Measurements from ENCODE around the gene WNT3A. TPM values are rescaled to one million over a fixed set of nuclear protein-coding genes. Genes with fewer than 3 reads are reported as not detected.

WNT3A gene
- total and polyA plus RNA-seq, 2 experiments from 2014 or later: 0.07 to 0.65 TPM

DNA sequence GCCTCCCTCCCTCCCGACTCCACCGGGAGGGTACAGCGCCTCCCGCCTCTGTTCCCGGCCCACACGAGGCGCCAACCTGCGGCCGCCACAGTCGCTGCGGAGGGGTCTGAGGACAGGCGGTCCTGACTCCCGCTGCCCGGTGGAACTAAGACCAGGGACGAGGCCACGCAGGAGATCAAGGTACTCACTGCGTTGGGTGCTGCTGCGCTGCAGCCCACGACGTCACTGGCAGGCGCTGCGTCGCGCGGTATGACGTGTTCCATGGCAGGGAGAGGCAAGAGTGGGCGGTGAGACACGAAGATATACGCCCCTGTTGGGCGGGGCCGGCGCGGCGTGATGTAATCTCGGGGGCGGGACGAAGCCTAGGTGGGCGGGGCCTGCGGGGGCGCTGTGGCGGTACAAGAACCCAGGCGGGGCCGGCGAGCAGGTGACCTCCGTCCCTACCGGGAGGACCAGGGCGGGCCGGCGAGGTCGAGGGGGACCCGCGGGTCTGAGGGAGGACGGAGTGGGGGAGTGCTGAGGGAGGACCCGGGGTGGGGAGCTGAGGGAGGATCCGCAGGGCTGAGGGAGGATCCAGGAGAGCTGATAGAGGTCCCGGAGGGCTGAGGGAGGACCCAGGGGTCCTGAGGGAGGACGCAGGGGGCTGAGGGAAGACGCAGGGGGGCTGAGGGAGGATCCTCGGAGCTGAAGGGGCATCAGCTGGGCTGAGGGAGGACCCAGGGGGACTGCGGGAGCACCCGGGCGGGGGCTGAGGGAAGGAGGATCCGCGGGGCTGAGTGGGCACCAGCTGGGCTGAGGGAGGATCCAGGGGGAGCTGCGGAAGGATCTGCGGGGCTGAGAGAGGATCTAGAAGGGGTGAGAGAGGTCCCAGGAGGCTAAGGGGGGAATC is 102.5 kb downstream of the WNT3A start, which contains the start of gene MRPL55:
Gene MRPL55, minus strand, starts transcription at position 227 of the 889 bp plus-strand sequence. CDS start 1,039 bp downstream, outside the sequence.
- H3K4me3 ChIP-seq: peak within 1 kb of the TSS; percentile 97
- no peaks in the 10 kb centered on the region for H3K9me2 ChIP-seq (ENCODE audit: insufficient read depth)
- H3K4me3 Mint-ChIP-seq: peak within 1 kb of the TSS; percentile 93
- peak within 1 kb of the TSS; percentile 93 for H3K27ac Mint-ChIP-seq
- H3K4me1 ChIP-seq (ENCODE audit: insufficient read depth): peaks cover 4% of the 10 kb centered on the region; the same call in 1 of the 2 replicates
- TF ChIP-seq EZH2phosphoT487 (IDR thresholded peaks at IDR 0.05; ENCODE audit: unreplicated experiment) (no peak), STAT1 (IDR thresholded peaks at IDR 0.05; ENCODE audit: unreplicated experiment) (no peak), ZNF331 (CRISPR knock-in tag; IDR thresholded peaks at IDR 0.05; ENCODE audit: low read depth) (no peak), ZNF114 (CRISPR knock-in tag; IDR thresholded peaks at IDR 0.05) (no peak), EZH2 (IDR thresholded peaks at IDR 0.05; ENCODE audit: low read depth, unreplicated experiment) (no peak), POLR2AphosphoS5 (IDR thresholded peaks at IDR 0.05; ENCODE audit: low read depth) (peak; percentile 99), CREB1 (CRISPR knock-in tag; IDR thresholded peaks at IDR 0.05; ENCODE audit: low read depth) (peak; percentile 100), JUNB (IDR thresholded peaks at IDR 0.05; ENCODE audit: unreplicated experiment) (no peak), NANOG (IDR thresholded peaks at IDR 0.05; ENCODE audit: borderline replicate concordance) (no peak)
- TF ChIP-seq, protein P1, sequence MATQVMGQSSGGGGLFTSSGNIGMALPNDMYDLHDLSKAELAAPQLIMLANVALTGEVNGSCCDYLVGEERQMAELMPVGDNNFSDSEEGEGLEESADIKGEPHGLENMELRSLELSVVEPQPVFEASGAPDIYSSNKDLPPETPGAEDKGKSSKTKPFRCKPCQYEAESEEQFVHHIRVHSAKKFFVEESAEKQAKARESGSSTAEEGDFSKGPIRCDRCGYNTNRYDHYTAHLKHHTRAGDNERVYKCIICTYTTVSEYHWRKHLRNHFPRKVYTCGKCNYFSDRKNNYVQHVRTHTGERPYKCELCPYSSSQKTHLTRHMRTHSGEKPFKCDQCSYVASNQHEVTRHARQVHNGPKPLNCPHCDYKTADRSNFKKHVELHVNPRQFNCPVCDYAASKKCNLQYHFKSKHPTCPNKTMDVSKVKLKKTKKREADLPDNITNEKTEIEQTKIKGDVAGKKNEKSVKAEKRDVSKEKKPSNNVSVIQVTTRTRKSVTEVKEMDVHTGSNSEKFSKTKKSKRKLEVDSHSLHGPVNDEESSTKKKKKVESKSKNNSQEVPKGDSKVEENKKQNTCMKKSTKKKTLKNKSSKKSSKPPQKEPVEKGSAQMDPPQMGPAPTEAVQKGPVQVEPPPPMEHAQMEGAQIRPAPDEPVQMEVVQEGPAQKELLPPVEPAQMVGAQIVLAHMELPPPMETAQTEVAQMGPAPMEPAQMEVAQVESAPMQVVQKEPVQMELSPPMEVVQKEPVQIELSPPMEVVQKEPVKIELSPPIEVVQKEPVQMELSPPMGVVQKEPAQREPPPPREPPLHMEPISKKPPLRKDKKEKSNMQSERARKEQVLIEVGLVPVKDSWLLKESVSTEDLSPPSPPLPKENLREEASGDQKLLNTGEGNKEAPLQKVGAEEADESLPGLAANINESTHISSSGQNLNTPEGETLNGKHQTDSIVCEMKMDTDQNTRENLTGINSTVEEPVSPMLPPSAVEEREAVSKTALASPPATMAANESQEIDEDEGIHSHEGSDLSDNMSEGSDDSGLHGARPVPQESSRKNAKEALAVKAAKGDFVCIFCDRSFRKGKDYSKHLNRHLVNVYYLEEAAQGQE (IDR thresholded peaks at IDR 0.05; ENCODE audit: unreplicated experiment): no peak
- TF ChIP-seq, protein P2, sequence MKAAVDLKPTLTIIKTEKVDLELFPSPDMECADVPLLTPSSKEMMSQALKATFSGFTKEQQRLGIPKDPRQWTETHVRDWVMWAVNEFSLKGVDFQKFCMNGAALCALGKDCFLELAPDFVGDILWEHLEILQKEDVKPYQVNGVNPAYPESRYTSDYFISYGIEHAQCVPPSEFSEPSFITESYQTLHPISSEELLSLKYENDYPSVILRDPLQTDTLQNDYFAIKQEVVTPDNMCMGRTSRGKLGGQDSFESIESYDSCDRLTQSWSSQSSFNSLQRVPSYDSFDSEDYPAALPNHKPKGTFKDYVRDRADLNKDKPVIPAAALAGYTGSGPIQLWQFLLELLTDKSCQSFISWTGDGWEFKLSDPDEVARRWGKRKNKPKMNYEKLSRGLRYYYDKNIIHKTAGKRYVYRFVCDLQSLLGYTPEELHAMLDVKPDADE (IDR thresholded peaks at IDR 0.05): peak; percentile 68; the same call in 1 of the 2 replicates
- TF ChIP-seq, protein P3, sequence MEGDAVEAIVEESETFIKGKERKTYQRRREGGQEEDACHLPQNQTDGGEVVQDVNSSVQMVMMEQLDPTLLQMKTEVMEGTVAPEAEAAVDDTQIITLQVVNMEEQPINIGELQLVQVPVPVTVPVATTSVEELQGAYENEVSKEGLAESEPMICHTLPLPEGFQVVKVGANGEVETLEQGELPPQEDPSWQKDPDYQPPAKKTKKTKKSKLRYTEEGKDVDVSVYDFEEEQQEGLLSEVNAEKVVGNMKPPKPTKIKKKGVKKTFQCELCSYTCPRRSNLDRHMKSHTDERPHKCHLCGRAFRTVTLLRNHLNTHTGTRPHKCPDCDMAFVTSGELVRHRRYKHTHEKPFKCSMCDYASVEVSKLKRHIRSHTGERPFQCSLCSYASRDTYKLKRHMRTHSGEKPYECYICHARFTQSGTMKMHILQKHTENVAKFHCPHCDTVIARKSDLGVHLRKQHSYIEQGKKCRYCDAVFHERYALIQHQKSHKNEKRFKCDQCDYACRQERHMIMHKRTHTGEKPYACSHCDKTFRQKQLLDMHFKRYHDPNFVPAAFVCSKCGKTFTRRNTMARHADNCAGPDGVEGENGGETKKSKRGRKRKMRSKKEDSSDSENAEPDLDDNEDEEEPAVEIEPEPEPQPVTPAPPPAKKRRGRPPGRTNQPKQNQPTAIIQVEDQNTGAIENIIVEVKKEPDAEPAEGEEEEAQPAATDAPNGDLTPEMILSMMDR (conservative IDR thresholded peaks at IDR 0.05; ENCODE audit: low read depth in 2 of 2): 0 out of 4 replicates have a peak, but pooled peaks of 1 of the 2 experiments have one; percentile 5
- TF ChIP-seq, protein P4, sequence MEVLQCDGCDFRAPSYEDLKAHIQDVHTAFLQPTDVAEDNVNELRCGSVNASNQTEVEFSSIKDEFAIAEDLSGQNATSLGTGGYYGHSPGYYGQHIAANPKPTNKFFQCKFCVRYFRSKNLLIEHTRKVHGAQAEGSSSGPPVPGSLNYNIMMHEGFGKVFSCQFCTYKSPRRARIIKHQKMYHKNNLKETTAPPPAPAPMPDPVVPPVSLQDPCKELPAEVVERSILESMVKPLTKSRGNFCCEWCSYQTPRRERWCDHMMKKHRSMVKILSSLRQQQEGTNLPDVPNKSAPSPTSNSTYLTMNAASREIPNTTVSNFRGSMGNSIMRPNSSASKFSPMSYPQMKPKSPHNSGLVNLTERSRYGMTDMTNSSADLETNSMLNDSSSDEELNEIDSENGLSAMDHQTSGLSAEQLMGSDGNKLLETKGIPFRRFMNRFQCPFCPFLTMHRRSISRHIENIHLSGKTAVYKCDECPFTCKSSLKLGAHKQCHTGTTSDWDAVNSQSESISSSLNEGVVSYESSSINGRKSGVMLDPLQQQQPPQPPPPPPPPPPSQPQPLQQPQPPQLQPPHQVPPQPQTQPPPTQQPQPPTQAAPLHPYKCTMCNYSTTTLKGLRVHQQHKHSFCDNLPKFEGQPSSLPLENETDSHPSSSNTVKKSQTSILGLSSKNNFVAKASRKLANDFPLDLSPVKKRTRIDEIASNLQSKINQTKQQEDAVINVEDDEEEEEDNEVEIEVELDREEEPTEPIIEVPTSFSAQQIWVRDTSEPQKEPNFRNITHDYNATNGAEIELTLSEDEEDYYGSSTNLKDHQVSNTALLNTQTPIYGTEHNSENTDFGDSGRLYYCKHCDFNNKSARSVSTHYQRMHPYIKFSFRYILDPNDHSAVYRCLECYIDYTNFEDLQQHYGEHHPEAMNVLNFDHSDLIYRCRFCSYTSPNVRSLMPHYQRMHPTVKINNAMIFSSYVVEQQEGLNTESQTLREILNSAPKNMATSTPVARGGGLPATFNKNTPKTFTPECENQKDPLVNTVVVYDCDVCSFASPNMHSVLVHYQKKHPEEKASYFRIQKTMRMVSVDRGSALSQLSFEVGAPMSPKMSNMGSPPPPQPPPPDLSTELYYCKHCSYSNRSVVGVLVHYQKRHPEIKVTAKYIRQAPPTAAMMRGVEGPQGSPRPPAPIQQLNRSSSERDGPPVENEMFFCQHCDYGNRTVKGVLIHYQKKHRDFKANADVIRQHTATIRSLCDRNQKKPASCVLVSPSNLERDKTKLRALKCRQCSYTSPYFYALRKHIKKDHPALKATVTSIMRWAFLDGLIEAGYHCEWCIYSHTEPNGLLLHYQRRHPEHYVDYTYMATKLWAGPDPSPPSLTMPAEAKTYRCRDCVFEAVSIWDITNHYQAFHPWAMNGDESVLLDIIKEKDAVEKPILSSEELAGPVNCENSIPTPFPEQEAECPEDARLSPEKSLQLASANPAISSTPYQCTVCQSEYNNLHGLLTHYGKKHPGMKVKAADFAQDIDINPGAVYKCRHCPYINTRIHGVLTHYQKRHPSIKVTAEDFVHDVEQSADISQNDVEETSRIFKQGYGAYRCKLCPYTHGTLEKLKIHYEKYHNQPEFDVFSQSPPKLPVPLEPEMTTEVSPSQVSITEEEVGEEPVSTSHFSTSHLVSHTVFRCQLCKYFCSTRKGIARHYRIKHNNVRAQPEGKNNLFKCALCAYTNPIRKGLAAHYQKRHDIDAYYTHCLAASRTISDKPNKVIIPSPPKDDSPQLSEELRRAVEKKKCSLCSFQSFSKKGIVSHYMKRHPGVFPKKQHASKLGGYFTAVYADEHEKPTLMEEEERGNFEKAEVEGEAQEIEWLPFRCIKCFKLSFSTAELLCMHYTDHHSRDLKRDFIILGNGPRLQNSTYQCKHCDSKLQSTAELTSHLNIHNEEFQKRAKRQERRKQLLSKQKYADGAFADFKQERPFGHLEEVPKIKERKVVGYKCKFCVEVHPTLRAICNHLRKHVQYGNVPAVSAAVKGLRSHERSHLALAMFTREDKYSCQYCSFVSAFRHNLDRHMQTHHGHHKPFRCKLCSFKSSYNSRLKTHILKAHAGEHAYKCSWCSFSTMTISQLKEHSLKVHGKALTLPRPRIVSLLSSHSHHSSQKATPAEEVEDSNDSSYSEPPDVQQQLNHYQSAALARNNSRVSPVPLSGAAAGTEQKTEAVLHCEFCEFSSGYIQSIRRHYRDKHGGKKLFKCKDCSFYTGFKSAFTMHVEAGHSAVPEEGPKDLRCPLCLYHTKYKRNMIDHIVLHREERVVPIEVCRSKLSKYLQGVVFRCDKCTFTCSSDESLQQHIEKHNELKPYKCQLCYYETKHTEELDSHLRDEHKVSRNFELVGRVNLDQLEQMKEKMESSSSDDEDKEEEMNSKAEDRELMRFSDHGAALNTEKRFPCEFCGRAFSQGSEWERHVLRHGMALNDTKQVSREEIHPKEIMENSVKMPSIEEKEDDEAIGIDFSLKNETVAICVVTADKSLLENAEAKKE (CRISPR knock-in tag; IDR thresholded peaks at IDR 0.05): no peak
- H3K79me2 ChIP-seq (replicated peaks; ENCODE audit: insufficient read depth): peaks cover 8% of the 10 kb centered on the region
- H3K4me1 Mint-ChIP-seq: peaks cover 15% of the 10 kb centered on the region
- no peaks in the 10 kb centered on the region; the same call in 2 of the 3 replicates for H3K9me3 Mint-ChIP-seq
- H3K27me3 Mint-ChIP-seq (ENCODE audit: insufficient read depth, low read depth, poor library complexity): peaks cover 18% of the 10 kb centered on the region
- H3K36me3 Mint-ChIP-seq (ENCODE audit: low read depth): peaks cover 8% of the 10 kb centered on the region; the same call in 2 of the 3 replicates
- peak; percentile 89 for ATAC-seq
- no peaks in the 10 kb centered on the region for H3K36me3 ChIP-seq (ENCODE audit: insufficient read depth)
- DNase-seq (ENCODE audit: low spot score): peak; percentile 97
- peak within 1 kb of the TSS; percentile 95 for H2AFZ ChIP-seq
- no peak within 1 kb of the TSS for H3K27ac ChIP-seq (ENCODE audit: low read depth)
- peak within 1 kb of the TSS; percentile 94 for H3K4me2 ChIP-seq
- 0 out of 2 replicates have a peak, but pooled peaks cover 2% of the 10 kb centered on the region for H3F3A ChIP-seq (replicated peaks; ENCODE audit: low read depth)
- H4K20me1 ChIP-seq (replicated peaks; ENCODE audit: insufficient read depth): no peaks in the 10 kb centered on the region; the same call in 1 of the 2 replicates
- H3K27me3 ChIP-seq (ENCODE audit: insufficient read depth): peaks cover 10% of the 10 kb centered on the region; the same call in 1 of the 2 replicates

All from GM23338 (cell line).